K562 (cell line): Measurements from ENCODE around the gene LRP1. TPM values are rescaled to one million over a fixed set of nuclear protein-coding genes. Genes with fewer than 3 reads are reported as not detected.

Experiments used
- DPF2 ChIP-seq: fragments of 450-650 bp; IDR thresholded peaks from 2 replicates; pipeline ENCODE4 v1.6.1; 2016
- E2F3 ChIP-seq: fragments of 250-450 bp; sonication (Bioruptor Pico); IDR thresholded peaks from 2 replicates; pipeline ENCODE4 v1.4.0; 2020; ENCODE audit warnings: mild to moderate bottlenecking
- FOXK1 ChIP-seq: sonication (generic); formaldehyde crosslinking; IDR thresholded peaks from 2 replicates; pipeline ENCODE4 v1.8.0; 2022; ENCODE audit warnings: missing genetic modification reagents, mild to moderate bottlenecking, borderline replicate concordance
- HDAC3 ChIP-seq: fragments of 450-650 bp; IDR thresholded peaks from 2 replicates; pipeline ENCODE4 v1.6.1; 2018; ENCODE audit warnings: borderline replicate concordance, mild to moderate bottlenecking, moderate library complexity; ENCODE audit not compliant: partially characterized antibody
- HDAC6 ChIP-seq: IDR thresholded peaks from 2 replicates; pipeline ENCODE4 v1.6.1; 2012; ENCODE audit warnings: low read depth, mild to moderate bottlenecking, control low read depth, inconsistent platforms, low read length, moderate library complexity
- HDAC8 ChIP-seq: fragments of 450-650 bp; IDR thresholded peaks from 2 replicates; pipeline ENCODE4 v1.6.1; 2016; ENCODE audit warnings: mild to moderate bottlenecking, missing genetic modification characterization, moderate library complexity, missing compliant biosample characterization
- HLTF ChIP-seq: fragments of 450-650 bp; IDR thresholded peaks from 2 replicates; pipeline ENCODE4 v1.6.1; 2016
- MLLT1 ChIP-seq, 2 experiments: fragments of 450-650 bp; IDR thresholded peaks; 2 replicates each; pipeline ENCODE4 v1.6.1; 2016
- NCOA2 ChIP-seq, 2 experiments: fragments of 450-650 bp; IDR thresholded peaks; 2 replicates each; pipeline ENCODE4 v1.6.1; 2018; ENCODE audit warnings: mild to moderate bottlenecking in 2 of 2, moderate library complexity in 1 of 2; ENCODE audit not compliant: partially characterized antibody in 2 of 2
- NFYB ChIP-seq: IDR thresholded peaks from 2 replicates; pipeline ENCODE4 v1.6.1; 2011; ENCODE audit warnings: mild to moderate bottlenecking, moderate library complexity; ENCODE audit not compliant: insufficient read length; ENCODE audit errors: extremely low read depth
- POLR2AphosphoS2 ChIP-seq: IDR thresholded peaks from 2 replicates; pipeline ENCODE4 v1.6.1; 2012; ENCODE audit warnings: low read length, improper control_type of control experiment
- SMARCE1 ChIP-seq: fragments of 450-650 bp; IDR thresholded peaks from 2 replicates; pipeline ENCODE4 v1.7.1; 2016; ENCODE audit warnings: mild to moderate bottlenecking
- SPI1 ChIP-seq: IDR thresholded peaks from 2 replicates; pipeline ENCODE4 v1.6.1; 2011; ENCODE audit warnings: low read depth, low read length, control low read depth, borderline replicate concordance
- TBP ChIP-seq: optimal IDR thresholded peaks from 2 replicates; pipeline ENCODE3; 2011; ENCODE audit warnings: low read depth, low read length, improper control_type of control experiment
- polyA plus RNA-seq, 8 experiments: library from polyadenylated mRNA; depleted of rRNA in 4 of 8; stranded (reverse) in 5 of 8; unstranded in 3 of 8; fragments of >200 nt; fragmentation: Nextera tagmentation in 2 of 8; fragmentation: Illumina TruSeq in 1 of 8; extraction: Ambion mirVana in 2 of 8; extraction: Trizol in 1 of 8; gene quantifications; 2 replicates each; pipeline versions ENCODE4 v1.2.1 to v1.2.3, GENCODE V29; 2011 to 2014; ENCODE audit warnings: inconsistent platforms in 1 of 8, missing spikeins in 1 of 8
- total RNA-seq, 7 experiments: library from RNA; depleted of rRNA in 6 of 7; stranded (reverse); fragments of >200 nt in 6 of 7; fragmentation: Illumina TruSeq in 2 of 7; extraction: Trizol in 2 of 7; gene quantifications; 2 replicates each; pipeline versions ENCODE4 v1.2.1 to v1.2.3, GENCODE V29; 2011 to 2021; ENCODE audit warnings: low replicate concordance in 1 of 7
- TF ChIP-seq, protein P1 (sequence below), 2 experiments: fragments of 450-650 bp in 1 of 2; sonication (generic) in 1 of 2; formaldehyde crosslinking in 1 of 2; IDR thresholded peaks; 2 replicates each; pipeline versions ENCODE4 v1.7.1 to v1.9.0; 2016 to 2022; ENCODE audit warnings: inconsistent platforms in 1 of 2, mild to moderate bottlenecking in 1 of 2, missing genetic modification reagents in 1 of 2
- TF ChIP-seq, protein P2 (sequence below): fragments of 200-800 bp; sonication (Bioruptor generic); IDR thresholded peaks from 2 replicates; pipeline ENCODE4 v1.6.1; 2017; ENCODE audit warnings: missing genetic modification characterization, missing compliant biosample characterization

LRP1 gene
- total and polyA plus RNA-seq, 9 of the 15 experiments (the other 6 are each of a cell fraction or from before 2014, with no cell fraction given) = 0.04 to 0.64 (median 0.19) TPM; not detected in 2

DNA sequence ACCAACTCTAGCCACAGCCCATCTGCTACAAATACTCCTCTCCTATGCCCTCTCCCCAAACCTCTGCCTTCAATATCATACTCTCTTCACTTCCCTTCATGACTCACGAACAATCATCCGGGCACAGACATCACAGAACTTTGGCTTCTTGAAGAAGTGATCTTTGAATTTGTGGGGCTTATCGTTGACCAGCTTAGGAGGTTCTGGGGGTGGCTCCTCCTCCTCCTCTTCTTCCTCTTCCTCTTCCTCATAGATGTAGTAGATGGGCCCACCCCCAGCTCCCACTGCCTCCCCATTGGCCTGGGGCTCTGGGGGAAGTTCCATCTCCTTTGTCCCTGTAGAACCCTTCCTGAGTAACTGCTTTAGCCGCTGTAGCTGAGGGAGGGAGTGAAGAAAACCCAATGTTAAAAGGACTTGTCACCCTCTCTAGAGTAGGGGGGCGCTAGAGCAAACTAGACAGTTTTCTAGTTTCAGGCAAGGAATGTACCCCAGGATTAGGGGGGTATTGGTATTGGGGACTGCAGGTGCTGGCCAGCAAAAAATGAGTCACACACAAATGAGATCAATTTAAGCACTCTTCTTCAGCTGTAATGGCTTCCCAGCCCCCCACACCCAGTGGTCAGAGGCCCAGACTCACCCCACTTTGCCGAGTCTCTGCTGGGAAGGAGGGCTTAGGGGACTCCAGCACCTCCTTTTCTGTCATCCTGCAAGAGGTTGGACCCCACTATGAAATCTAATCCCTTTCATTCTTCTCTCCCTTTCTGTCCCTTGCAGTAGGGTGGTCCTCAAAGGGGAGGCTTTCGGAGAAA is 120.9 kb downstream of the LRP1 start (continued):
- TF ChIP-seq, protein P1, sequence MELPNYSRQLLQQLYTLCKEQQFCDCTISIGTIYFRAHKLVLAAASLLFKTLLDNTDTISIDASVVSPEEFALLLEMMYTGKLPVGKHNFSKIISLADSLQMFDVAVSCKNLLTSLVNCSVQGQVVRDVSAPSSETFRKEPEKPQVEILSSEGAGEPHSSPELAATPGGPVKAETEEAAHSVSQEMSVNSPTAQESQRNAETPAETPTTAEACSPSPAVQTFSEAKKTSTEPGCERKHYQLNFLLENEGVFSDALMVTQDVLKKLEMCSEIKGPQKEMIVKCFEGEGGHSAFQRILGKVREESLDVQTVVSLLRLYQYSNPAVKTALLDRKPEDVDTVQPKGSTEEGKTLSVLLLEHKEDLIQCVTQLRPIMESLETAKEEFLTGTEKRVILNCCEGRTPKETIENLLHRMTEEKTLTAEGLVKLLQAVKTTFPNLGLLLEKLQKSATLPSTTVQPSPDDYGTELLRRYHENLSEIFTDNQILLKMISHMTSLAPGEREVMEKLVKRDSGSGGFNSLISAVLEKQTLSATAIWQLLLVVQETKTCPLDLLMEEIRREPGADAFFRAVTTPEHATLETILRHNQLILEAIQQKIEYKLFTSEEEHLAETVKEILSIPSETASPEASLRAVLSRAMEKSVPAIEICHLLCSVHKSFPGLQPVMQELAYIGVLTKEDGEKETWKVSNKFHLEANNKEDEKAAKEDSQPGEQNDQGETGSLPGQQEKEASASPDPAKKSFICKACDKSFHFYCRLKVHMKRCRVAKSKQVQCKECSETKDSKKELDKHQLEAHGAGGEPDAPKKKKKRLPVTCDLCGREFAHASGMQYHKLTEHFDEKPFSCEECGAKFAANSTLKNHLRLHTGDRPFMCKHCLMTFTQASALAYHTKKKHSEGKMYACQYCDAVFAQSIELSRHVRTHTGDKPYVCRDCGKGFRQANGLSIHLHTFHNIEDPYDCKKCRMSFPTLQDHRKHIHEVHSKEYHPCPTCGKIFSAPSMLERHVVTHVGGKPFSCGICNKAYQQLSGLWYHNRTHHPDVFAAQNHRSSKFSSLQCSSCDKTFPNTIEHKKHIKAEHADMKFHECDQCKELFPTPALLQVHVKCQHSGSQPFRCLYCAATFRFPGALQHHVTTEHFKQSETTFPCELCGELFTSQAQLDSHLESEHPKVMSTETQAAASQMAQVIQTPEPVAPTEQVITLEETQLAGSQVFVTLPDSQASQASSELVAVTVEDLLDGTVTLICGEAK (IDR thresholded peaks at IDR 0.05) = 0 out of 2 replicates have a peak, but pooled peaks have one; percentile 31
- TF ChIP-seq, protein P1 (CRISPR knock-in tag; IDR thresholded peaks at IDR 0.05) = no peak
- TF ChIP-seq DPF2 = peak; percentile 64
- TF ChIP-seq POLR2AphosphoS2 = no peak
- TF ChIP-seq FOXK1 (CRISPR knock-in tag) = no peak
- TF ChIP-seq HDAC8 (tag) = no peak
- TF ChIP-seq SPI1 = peak; percentile 65
- TF ChIP-seq, protein P2, sequence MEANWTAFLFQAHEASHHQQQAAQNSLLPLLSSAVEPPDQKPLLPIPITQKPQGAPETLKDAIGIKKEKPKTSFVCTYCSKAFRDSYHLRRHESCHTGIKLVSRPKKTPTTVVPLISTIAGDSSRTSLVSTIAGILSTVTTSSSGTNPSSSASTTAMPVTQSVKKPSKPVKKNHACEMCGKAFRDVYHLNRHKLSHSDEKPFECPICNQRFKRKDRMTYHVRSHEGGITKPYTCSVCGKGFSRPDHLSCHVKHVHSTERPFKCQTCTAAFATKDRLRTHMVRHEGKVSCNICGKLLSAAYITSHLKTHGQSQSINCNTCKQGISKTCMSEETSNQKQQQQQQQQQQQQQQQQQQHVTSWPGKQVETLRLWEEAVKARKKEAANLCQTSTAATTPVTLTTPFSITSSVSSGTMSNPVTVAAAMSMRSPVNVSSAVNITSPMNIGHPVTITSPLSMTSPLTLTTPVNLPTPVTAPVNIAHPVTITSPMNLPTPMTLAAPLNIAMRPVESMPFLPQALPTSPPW (CRISPR knock-in tag) = peak; percentile 46
- peak; percentile 13 for TF ChIP-seq TBP
- no peak for TF ChIP-seq HDAC3
- TF ChIP-seq NCOA2 (IDR thresholded peaks at IDR 0.05; ENCODE audit: partially characterized antibody in 2 of 2) = no peak
- TF ChIP-seq SMARCE1 = 0 out of 2 replicates have a peak, but pooled peaks have one; percentile 15
- TF ChIP-seq E2F3 (CRISPR knock-in tag) = no peak
- peak; percentile 26 for TF ChIP-seq NFYB
- TF ChIP-seq HDAC6 = no peak
- TF ChIP-seq MLLT1 (IDR thresholded peaks at IDR 0.05) = no peak
- TF ChIP-seq HLTF = no peak
